BLaER1 (cell line): Measurements from ENCODE around the gene PPP1R1C.

Source experiments
- H3K27ac ChIP-seq: shearing (Covaris generic); formaldehyde crosslinking; 2 replicates; pipeline ENCODE4 v1.8.1; 2022
- H3K27me3 ChIP-seq: shearing (Covaris generic); formaldehyde crosslinking; 2 replicates; pipeline ENCODE4 v1.8.1; 2022
- H3K36me3 ChIP-seq: shearing (Covaris generic); formaldehyde crosslinking; 2 replicates; pipeline ENCODE4 v1.8.1; 2022
- H3K4me1 ChIP-seq: shearing (Covaris generic); formaldehyde crosslinking; 2 replicates; pipeline ENCODE4 v1.8.1; 2022
- H3K4me2 ChIP-seq: shearing (Covaris generic); formaldehyde crosslinking; 2 replicates; pipeline ENCODE4 v1.8.1; 2022
- H3K4me3 ChIP-seq: shearing (Covaris generic); formaldehyde crosslinking; 2 replicates; pipeline ENCODE4 v1.8.1; 2022
- H3K9ac ChIP-seq: shearing (Covaris generic); formaldehyde crosslinking; 2 replicates; pipeline ENCODE4 v1.8.1; 2022
- H3K9me3 ChIP-seq: shearing (Covaris generic); formaldehyde crosslinking; 2 replicates; pipeline ENCODE4 v1.8.1; 2022
- H4K20me1 ChIP-seq: shearing (Covaris generic); formaldehyde crosslinking; 2 replicates; pipeline ENCODE4 v1.8.1; 2022
- Cebpa-rat ChIP-seq: shearing (Covaris generic); IDR thresholded peaks from 2 replicates; pipeline ENCODE4 v1.8.1; 2022

PPP1R1C gene

DNA sequence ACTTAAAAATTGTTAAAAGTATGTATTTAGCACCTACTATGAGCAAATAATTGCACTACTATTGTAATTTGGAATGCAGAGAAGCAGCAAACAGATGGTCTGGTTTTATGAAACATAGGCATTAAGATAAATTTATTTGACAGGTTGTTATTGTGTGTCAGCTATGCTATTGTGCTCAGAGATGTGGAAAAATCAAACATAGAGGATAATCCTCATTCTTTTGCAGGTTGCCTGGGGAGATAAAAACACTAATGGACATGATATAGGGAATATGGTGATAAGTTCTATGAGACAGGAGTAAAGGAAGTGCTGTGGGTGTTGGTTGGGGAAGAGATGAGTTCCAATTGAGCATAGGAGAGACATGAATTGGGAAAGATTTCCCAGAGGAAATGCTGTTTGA, 71.3 kb downstream of the PPP1R1C start:
- no peak overlapping the region for H3K4me3 ChIP-seq
- no peak overlapping the region for H3K4me2 ChIP-seq
- no peaks in the 10 kb centered on the region for H3K4me1 ChIP-seq
- H3K9ac ChIP-seq, result no peak overlapping the region
- no peak for TF ChIP-seq Cebpa-rat
- H4K20me1 ChIP-seq, result no peaks in the 10 kb centered on the region
- H3K27me3 ChIP-seq, result no peaks in the 10 kb centered on the region
- H3K36me3 ChIP-seq, result no peaks in the 10 kb centered on the region
- no peaks in the 10 kb centered on the region for H3K9me3 ChIP-seq
- no peak overlapping the region for H3K27ac ChIP-seq

DNA sequence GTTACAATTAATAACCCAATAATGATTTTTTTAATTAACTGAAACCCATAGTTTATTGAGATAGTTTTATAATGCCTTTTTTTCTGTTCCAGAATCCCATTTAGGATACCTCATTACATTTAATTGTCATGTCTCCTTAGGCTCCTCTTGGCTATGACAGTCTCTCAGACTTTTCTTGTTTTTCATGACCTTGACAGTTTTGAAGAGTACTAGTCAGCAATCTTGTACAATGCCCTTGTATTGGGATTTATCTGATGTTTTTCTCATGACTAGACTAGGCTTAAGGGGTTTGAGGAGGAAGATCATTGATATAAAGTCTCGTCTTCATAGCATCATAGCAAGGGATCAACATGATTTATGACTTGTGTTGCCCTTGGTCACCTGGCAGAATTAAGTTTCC, 72.4 kb downstream of the PPP1R1C start:
- Histone ChIP-seq H3K4me2 (no peak overlapping the region), H3K4me3 (no peak overlapping the region), H3K9ac (no peak overlapping the region), H3K27ac (no peak overlapping the region), H3K36me3 (no peaks in the 10 kb centered on the region), H4K20me1 (no peaks in the 10 kb centered on the region), H3K9me3 (no peaks in the 10 kb centered on the region), H3K27me3 (no peaks in the 10 kb centered on the region), H3K4me1 (no peaks in the 10 kb centered on the region)
- no peak for TF ChIP-seq Cebpa-rat

DNA sequence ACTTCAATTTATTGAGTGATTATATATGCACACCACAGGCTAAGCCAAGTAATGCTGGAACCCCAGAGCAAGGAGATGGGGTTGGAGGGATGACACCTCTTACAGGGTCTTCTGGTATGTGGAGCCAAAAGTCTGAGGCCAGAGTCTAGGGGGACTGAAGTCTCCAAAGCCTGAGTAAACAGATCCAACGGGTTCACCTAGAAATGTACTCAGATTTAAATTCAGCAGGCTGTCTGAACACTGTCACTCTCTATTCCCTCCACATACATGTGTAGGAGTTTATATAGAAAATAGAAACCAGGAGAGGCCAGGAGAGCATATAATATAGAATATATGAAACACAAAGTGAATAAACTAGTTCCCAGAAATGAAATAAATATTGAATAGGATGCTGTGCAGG, 76.1 kb downstream of the PPP1R1C start:
- no peak overlapping the region for H3K4me3 ChIP-seq
- no peaks in the 10 kb centered on the region for H4K20me1 ChIP-seq
- no peak overlapping the region for H3K27ac ChIP-seq
- H3K9ac ChIP-seq, result no peak overlapping the region
- H3K4me2 ChIP-seq, result no peak overlapping the region
- H3K36me3 ChIP-seq, result no peaks in the 10 kb centered on the region
- H3K4me1 ChIP-seq, result no peaks in the 10 kb centered on the region
- H3K9me3 ChIP-seq, result no peaks in the 10 kb centered on the region
- TF ChIP-seq Cebpa-rat, result no peak
- no peaks in the 10 kb centered on the region for H3K27me3 ChIP-seq

DNA sequence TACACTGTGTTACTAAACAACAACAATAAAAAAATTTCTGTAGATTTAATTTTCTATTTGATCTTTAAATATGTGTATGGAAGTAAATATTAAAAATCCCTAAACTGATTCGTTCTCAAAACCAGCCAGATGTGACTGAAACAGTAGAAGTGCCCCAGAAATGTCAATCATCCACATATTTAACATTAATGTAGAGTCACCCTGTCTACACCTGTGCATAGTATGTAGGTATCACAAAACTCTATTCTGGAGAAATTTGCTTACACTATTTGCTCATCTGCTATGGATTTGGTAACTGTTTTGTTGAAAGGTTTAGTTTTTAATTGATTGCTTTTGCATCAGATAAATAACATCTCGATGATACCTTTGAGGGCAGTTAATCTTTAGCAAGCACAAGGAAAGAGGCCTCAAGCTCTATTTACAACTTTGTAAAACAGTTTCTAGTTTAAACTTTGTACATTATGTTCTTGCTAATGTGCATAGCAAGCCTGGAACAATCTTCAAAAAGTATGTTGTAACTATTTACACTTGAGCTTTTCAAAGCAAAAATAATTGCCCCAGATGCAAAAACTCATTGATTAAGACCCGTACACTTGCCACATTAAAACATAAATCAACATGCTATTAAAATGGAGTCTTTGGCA, 76.8 kb downstream of the PPP1R1C start:
- no peak overlapping the region for H3K9ac ChIP-seq
- H3K27ac ChIP-seq, result no peak overlapping the region
- no peaks in the 10 kb centered on the region for H3K27me3 ChIP-seq
- no peaks in the 10 kb centered on the region for H3K9me3 ChIP-seq
- no peak overlapping the region for H3K4me2 ChIP-seq
- TF ChIP-seq Cebpa-rat, result no peak
- H4K20me1 ChIP-seq, result no peaks in the 10 kb centered on the region
- no peaks in the 10 kb centered on the region for H3K36me3 ChIP-seq
- no peak overlapping the region for H3K4me3 ChIP-seq
- no peaks in the 10 kb centered on the region for H3K4me1 ChIP-seq

DNA sequence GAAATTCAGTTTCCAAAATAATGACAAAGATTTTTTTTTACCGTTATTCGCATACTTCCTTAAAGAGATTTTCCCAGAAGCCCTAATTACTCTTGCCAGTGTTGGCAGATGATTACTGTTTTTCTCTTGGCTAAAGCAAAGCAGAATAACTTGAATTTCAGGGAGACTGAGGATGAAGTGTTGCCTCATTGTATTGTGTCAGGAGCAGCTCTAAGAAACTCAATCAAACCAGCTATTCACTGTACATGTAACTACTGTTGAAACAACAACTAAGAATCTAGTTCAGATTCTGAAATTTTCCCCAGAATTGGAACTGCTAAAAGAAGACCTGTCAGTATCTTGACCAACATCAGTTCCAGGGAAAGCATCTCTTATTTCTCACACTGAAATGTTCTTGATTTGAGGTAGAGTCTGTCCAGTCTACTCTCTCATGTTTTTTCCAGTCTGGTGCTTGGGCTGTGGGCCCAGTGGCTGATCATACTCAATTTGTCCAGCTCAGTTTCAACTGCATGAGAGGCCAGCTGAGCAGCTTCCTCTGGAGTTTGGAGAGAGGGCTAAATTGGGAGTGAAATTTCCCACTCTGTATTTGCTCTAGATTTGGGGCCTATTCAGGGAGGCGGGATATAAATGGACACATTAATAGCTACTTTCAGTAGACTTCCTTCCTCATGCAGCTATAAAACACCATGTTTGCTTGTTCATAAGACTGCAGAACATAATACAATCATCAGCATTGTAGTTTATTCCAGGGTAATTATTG, 78.5 kb downstream of the PPP1R1C start:
- H3K36me3 ChIP-seq, result no peaks in the 10 kb centered on the region
- no peak overlapping the region for H3K4me2 ChIP-seq
- no peak overlapping the region for H3K27ac ChIP-seq
- H3K27me3 ChIP-seq, result no peaks in the 10 kb centered on the region
- H3K9me3 ChIP-seq, result no peaks in the 10 kb centered on the region
- no peak for TF ChIP-seq Cebpa-rat
- H3K4me3 ChIP-seq, result no peak overlapping the region
- H3K4me1 ChIP-seq, result no peaks in the 10 kb centered on the region
- H3K9ac ChIP-seq, result no peak overlapping the region
- H4K20me1 ChIP-seq, result no peaks in the 10 kb centered on the region

DNA sequence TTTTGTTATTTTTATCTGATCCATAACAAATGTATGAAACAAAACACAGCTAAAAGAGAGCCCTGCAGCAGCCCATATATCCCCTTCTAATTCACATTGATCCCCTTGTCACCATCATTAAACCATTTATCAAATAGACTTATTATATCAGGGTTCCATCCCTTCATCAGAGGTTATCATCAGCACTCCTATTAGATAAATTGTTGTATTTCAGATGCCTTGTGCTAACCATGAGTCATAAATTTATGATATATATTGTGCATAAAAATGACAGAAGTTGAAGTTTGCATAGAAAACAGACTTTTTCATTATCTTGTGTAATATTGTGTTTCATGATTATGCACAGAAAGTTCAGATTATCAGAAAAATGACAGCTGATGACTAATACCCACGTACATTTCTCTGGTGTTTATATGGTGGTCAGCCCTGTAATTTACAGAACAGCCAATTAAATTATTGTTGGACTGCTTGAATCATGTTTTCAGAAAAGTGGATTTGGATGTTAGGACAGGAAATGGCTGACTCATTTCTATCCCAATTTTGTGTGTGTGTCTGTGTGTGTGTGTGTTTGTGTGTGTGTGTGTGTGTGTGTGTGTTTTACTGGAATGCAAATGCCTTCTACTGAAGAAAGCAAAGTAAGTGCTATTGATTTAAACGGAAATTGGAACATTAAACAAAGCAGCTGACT, 80.9 kb downstream of the PPP1R1C start:
- no peak for TF ChIP-seq Cebpa-rat
- no peaks in the 10 kb centered on the region for H3K36me3 ChIP-seq
- no peak overlapping the region for H3K27ac ChIP-seq
- H3K4me1 ChIP-seq, result no peaks in the 10 kb centered on the region
- no peaks in the 10 kb centered on the region for H3K27me3 ChIP-seq
- H3K9me3 ChIP-seq, result no peaks in the 10 kb centered on the region
- H3K4me2 ChIP-seq, result no peak overlapping the region
- no peak overlapping the region for H3K9ac ChIP-seq
- H3K4me3 ChIP-seq, result no peak overlapping the region
- no peaks in the 10 kb centered on the region for H4K20me1 ChIP-seq

DNA sequence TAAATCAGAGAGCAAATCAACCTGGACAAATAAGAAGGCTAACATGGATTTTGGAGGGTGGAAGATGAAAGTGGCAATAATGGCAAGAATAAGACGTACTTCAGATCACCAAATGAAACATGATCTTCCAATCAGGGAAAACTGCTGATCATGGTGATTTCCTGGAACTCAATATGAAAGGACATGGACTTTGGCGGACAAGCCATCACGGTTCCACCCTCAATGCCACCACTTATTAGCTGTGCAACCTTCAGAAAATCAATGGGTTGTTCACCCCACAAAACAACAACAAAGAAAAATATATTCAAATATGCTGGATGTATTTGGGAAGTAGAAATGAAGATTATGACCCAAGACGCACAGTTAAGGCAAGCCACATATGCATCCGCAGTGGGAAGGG, 81.7 kb downstream of the PPP1R1C start:
- no peak for TF ChIP-seq Cebpa-rat
- no peaks in the 10 kb centered on the region for H3K9me3 ChIP-seq

DNA sequence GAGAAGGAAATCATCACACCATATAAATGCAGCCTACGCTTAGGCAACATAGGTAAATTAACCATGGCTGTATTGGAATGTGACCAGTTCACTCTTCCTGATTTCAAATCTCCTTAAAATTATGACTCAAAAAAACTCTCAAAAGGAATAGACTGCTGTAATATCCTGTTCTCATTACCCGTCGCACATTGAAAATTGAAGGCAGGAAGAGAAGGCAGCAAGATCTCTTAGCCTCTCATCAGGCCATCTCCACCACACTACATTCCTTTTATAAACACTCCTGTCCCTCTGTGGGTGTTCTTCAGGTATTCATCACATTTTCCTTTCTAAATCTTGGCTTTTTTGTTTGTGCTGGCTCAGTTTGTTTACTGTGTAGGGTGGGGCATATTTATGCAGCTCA, 83.2 kb downstream of the PPP1R1C start:
- no peaks in the 10 kb centered on the region for H3K36me3 ChIP-seq
- H3K27me3 ChIP-seq, result no peaks in the 10 kb centered on the region
- H3K4me3 ChIP-seq, result no peak overlapping the region
- no peaks in the 10 kb centered on the region for H3K4me1 ChIP-seq
- H4K20me1 ChIP-seq, result no peaks in the 10 kb centered on the region
- no peak overlapping the region for H3K4me2 ChIP-seq
- no peaks in the 10 kb centered on the region for H3K9me3 ChIP-seq
- no peak for TF ChIP-seq Cebpa-rat
- H3K27ac ChIP-seq, result no peak overlapping the region
- H3K9ac ChIP-seq, result no peak overlapping the region

More for the DNA sequence above, 81.7 kb downstream of the PPP1R1C start:
- Histone ChIP-seq H3K27ac (no peak overlapping the region), H3K4me1 (no peaks in the 10 kb centered on the region), H3K36me3 (no peaks in the 10 kb centered on the region), H3K4me3 (no peak overlapping the region), H3K9ac (no peak overlapping the region), H4K20me1 (no peaks in the 10 kb centered on the region), H3K27me3 (no peaks in the 10 kb centered on the region), H3K4me2 (no peak overlapping the region)

DNA sequence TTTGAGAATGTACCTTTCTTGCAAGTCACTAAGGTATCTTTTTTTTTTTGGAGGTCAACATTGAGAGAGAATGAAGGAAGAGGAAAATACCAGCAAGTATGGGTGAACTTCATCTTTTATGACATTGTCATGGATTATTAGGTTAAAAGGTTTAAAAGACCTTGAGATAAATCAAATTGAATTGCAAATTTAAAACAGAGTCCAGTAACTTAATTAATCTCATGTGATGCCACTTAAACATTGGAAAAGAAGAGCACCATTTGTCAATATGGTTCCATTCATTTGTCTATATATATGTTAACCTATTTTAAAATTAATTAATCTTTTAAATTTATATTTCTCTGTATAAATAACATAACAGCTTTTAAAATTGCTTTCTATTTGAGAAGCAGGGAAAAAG, 83.8 kb downstream of the PPP1R1C start:
- H3K27ac ChIP-seq, result no peak overlapping the region
- no peaks in the 10 kb centered on the region for H3K9me3 ChIP-seq
- H3K4me1 ChIP-seq, result no peaks in the 10 kb centered on the region
- no peaks in the 10 kb centered on the region for H3K36me3 ChIP-seq
- H4K20me1 ChIP-seq, result no peaks in the 10 kb centered on the region
- no peaks in the 10 kb centered on the region for H3K27me3 ChIP-seq
- H3K9ac ChIP-seq, result no peak overlapping the region
- TF ChIP-seq Cebpa-rat, result no peak
- no peak overlapping the region for H3K4me2 ChIP-seq
- H3K4me3 ChIP-seq, result no peak overlapping the region

DNA sequence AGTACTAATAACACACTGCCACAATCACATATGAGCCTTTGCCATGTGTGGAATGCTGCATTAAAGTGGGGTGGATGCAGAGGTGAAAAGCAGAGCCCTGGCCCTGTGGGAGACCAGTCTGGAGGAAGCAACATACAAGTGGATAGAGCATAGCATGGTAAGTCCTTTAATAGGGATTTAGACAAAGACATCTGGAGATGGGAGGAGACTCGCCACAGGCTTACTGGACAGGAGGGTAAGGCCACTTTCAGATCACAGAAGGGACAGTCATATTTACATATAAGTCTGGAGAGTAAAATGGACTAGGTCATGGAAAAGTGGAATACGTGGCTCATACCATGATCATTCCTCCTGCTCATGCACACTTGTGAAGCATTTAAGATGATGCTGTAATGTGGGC, 84.3 kb downstream of the PPP1R1C start:
- H3K9me3 ChIP-seq, result no peaks in the 10 kb centered on the region
- no peak overlapping the region for H3K27ac ChIP-seq
- H3K4me2 ChIP-seq, result no peak overlapping the region
- H3K4me3 ChIP-seq, result no peak overlapping the region
- TF ChIP-seq Cebpa-rat, result no peak
- no peaks in the 10 kb centered on the region for H4K20me1 ChIP-seq
- H3K4me1 ChIP-seq, result no peaks in the 10 kb centered on the region
- no peak overlapping the region for H3K9ac ChIP-seq
- no peaks in the 10 kb centered on the region for H3K36me3 ChIP-seq
- no peaks in the 10 kb centered on the region for H3K27me3 ChIP-seq
